OCI-LY1 (cell line): ENCODE results near the gene LGALS14.

Experiments
- H2AFZ ChIP-seq: fragments of 200-600 bp; sonication (generic), shearing (Covaris generic); 2 replicates; pipeline ENCODE4 v1.6.0; 2014; ENCODE audit warnings: antibody characterized with exemption, mild to moderate bottlenecking, low read length
- H3F3A ChIP-seq: fragments of 200-600 bp; sonication (generic), shearing (Covaris generic); 2 replicates; pipeline ENCODE4 v1.6.0; 2014; ENCODE audit warnings: mild to moderate bottlenecking, antibody characterized with exemption, low read length, moderate library complexity; ENCODE audit not compliant: insufficient read depth
- H3K27ac ChIP-seq: fragments of 200-600 bp; sonication (generic); 2 replicates; pipeline ENCODE4 v1.5.1; 2014; ENCODE audit warnings: low read length, mixed run types, mild to moderate bottlenecking, low read depth; ENCODE audit not compliant: poor library complexity, severe bottlenecking
- H3K27me3 ChIP-seq: fragments of 200-600 bp; sonication (generic); 2 replicates; pipeline ENCODE4 v1.6.0; 2014; ENCODE audit warnings: antibody characterized with exemption, mild to moderate bottlenecking, low read length, moderate library complexity; ENCODE audit not compliant: insufficient read depth
- H3K36me3 ChIP-seq: fragments of 200-600 bp; sonication (generic); 2 replicates; pipeline ENCODE4 v1.6.1; 2014; ENCODE audit warnings: mild to moderate bottlenecking, antibody characterized with exemption, low read length, moderate library complexity, mixed read lengths; ENCODE audit not compliant: insufficient read depth
- H3K4me1 ChIP-seq: fragments of 200-600 bp; sonication (generic); 2 replicates; pipeline ENCODE4 v1.5.1; 2014; ENCODE audit warnings: mild to moderate bottlenecking, low read length, moderate library complexity; ENCODE audit not compliant: insufficient read depth, severe bottlenecking
- H3K4me2 ChIP-seq: fragments of 200-600 bp; sonication (generic), shearing (Covaris generic); 2 replicates; pipeline ENCODE4 v1.6.1; 2014; ENCODE audit warnings: low read length
- H3K4me3 ChIP-seq: fragments of 200-600 bp; sonication (generic); 2 replicates; pipeline ENCODE4 v1.5.1; 2014; ENCODE audit warnings: low read length, low read depth, mild to moderate bottlenecking, mixed read lengths; ENCODE audit not compliant: poor library complexity, severe bottlenecking
- H3K79me2 ChIP-seq: fragments of 200-600 bp; shearing (Covaris generic); 2 replicates; pipeline ENCODE4 v1.6.1; 2016; ENCODE audit warnings: mixed run types, low read length, mixed read lengths; ENCODE audit not compliant: insufficient read depth
- H3K9ac ChIP-seq: fragments of 200-600 bp; sonication (generic), shearing (Covaris generic); 2 replicates; pipeline ENCODE4 v1.6.1; 2014; ENCODE audit warnings: mild to moderate bottlenecking, low read length, mixed read lengths
- H3K9me2 ChIP-seq: fragments of 200-600 bp; sonication (generic), shearing (Covaris generic); 2 replicates; pipeline ENCODE4 v1.6.1; 2014; ENCODE audit warnings: low read depth, mild to moderate bottlenecking, low read length, mixed read lengths
- H3K9me3 ChIP-seq: fragments of 200-600 bp; shearing (Covaris generic); 2 replicates; pipeline ENCODE4 v1.6.1; 2014; ENCODE audit warnings: low read length, mixed read lengths
- H4K20me1 ChIP-seq: fragments of 200-600 bp; sonication (generic), shearing (Covaris generic); 2 replicates; pipeline ENCODE4 v1.6.0; 2016; ENCODE audit warnings: mild to moderate bottlenecking, low read length; ENCODE audit not compliant: insufficient read depth
- EZH2 ChIP-seq: fragments of 200-600 bp; sonication (generic), shearing (Covaris generic); IDR thresholded peaks from 2 replicates; pipeline ENCODE4 v1.8.0; 2017; ENCODE audit warnings: borderline replicate concordance, mixed run types, mild to moderate bottlenecking, antibody characterized with exemption, low read length, moderate library complexity, mixed read lengths
- TF ChIP-seq, protein P1 (sequence below): fragments of 200-600 bp; sonication (generic), shearing (Covaris generic); IDR thresholded peaks from 2 replicates; pipeline ENCODE4 v1.5.1; 2017; ENCODE audit warnings: mild to moderate bottlenecking, antibody characterized with exemption, low read length, moderate library complexity, mixed read lengths

LGALS14 gene

DNA sequence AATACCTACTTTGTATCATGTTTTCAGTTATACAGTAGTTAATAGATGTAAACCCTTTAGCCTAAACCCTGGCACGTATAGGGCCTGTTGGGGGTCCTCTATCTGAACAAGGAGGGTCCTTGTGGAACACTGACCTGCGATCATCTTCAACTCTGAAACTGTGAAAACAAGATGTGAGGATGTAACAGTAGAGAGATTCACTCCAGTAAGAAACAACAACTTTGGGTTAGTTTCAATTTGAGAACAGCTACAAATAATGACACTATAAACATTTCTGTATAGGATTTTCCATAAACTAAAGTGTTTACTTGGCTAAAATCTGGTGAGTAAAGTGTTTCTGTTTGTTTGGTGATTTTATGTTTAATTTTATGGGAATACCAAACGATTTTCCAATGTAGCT, 31.4 kb downstream of the LGALS14 start:
- H3K4me3 ChIP-seq: no peak overlapping the region
- H3K4me2 ChIP-seq: no peak overlapping the region
- no peak overlapping the region for H3K9ac ChIP-seq
- no peaks in the 10 kb centered on the region for H4K20me1 ChIP-seq
- peaks cover 6% of the 10 kb centered on the region; the same call in 1 of the 2 replicates for H3K27me3 ChIP-seq
- H3K27ac ChIP-seq: no peak overlapping the region
- no peak overlapping the region for H2AFZ ChIP-seq
- no peak for TF ChIP-seq EZH2
- TF ChIP-seq, protein P1, sequence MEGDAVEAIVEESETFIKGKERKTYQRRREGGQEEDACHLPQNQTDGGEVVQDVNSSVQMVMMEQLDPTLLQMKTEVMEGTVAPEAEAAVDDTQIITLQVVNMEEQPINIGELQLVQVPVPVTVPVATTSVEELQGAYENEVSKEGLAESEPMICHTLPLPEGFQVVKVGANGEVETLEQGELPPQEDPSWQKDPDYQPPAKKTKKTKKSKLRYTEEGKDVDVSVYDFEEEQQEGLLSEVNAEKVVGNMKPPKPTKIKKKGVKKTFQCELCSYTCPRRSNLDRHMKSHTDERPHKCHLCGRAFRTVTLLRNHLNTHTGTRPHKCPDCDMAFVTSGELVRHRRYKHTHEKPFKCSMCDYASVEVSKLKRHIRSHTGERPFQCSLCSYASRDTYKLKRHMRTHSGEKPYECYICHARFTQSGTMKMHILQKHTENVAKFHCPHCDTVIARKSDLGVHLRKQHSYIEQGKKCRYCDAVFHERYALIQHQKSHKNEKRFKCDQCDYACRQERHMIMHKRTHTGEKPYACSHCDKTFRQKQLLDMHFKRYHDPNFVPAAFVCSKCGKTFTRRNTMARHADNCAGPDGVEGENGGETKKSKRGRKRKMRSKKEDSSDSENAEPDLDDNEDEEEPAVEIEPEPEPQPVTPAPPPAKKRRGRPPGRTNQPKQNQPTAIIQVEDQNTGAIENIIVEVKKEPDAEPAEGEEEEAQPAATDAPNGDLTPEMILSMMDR: no peak
- H3K4me1 ChIP-seq: no peaks in the 10 kb centered on the region
- H3K36me3 ChIP-seq: no peaks in the 10 kb centered on the region
- no peaks in the 10 kb centered on the region for H3K9me3 ChIP-seq
- no peaks in the 10 kb centered on the region for H3F3A ChIP-seq
- H3K9me2 ChIP-seq: no peaks in the 10 kb centered on the region; the same call in 1 of the 2 replicates
- no peaks in the 10 kb centered on the region for H3K79me2 ChIP-seq

DNA sequence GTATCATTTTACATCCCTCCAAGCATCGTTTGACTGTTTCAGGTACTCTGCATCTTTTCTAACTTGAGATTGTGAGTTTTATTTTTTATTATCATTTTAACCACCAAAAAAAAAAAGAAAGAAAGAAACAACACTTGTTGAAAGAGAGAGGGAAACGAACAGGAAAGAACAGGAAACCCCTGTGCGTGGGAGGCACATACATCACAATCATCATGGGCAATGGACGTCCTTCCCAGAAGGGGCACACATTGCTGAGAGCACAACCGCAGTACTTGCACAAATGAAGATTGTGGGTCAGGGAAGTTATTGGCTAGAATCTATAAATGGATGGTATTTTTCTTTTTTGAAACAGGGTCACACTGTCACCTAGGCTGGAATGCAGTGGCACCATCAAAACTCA, 31.8 kb downstream of the LGALS14 start:
- Histone ChIP-seq H3F3A (no peaks in the 10 kb centered on the region), H3K9me2 (no peaks in the 10 kb centered on the region; the same call in 1 of the 2 replicates), H3K9me3 (no peaks in the 10 kb centered on the region), H2AFZ (no peak overlapping the region), H3K27ac (no peak overlapping the region), H3K9ac (no peak overlapping the region), H3K4me3 (no peak overlapping the region), H3K36me3 (no peaks in the 10 kb centered on the region), H3K79me2 (no peaks in the 10 kb centered on the region), H3K4me1 (no peaks in the 10 kb centered on the region), H3K27me3 (peaks cover 6% of the 10 kb centered on the region; the same call in 1 of the 2 replicates), H3K4me2 (no peak overlapping the region), H4K20me1 (no peaks in the 10 kb centered on the region)
- TF ChIP-seq, protein P1: no peak
- no peak for TF ChIP-seq EZH2

DNA sequence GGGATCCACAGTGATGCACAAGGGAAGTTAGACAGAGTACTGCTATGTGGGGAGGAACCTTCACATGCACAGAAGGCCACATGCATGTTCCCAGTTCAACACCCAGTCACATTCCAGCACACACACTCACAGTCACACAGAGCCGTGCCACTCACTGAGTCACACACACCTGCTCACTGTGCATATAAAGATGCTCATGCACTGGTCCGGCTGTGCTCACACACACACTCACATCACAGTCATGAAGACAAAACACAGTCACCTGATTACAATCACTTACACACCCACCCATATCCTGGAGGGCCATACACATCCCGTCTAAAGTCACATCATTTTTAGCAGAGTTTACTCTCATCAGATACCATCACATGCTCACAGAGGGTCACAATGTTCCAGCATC, 33.1 kb downstream of the LGALS14 start:
- Histone ChIP-seq H3K27me3 (peaks cover 6% of the 10 kb centered on the region; the same call in 1 of the 2 replicates), H3K4me3 (no peak overlapping the region), H3K79me2 (no peaks in the 10 kb centered on the region), H4K20me1 (no peaks in the 10 kb centered on the region), H3K4me2 (no peak overlapping the region), H3F3A (no peaks in the 10 kb centered on the region), H2AFZ (no peak overlapping the region), H3K36me3 (no peaks in the 10 kb centered on the region), H3K27ac (no peak overlapping the region), H3K9me3 (no peaks in the 10 kb centered on the region), H3K9ac (no peak overlapping the region), H3K9me2 (no peaks in the 10 kb centered on the region; the same call in 1 of the 2 replicates), H3K4me1 (no peaks in the 10 kb centered on the region)
- TF ChIP-seq, protein P1: no peak
- TF ChIP-seq EZH2: no peak
